Activated CD4-positive, alpha-beta T cell treated with anti-CD3 and anti-CD28 coated beads, Interleukin-2, Interleukin-4, amounts not matched to agents 100 ng/mL and 50 ng/mL, durations not matched to agents 16 hours and 8 hours (primary cell): ENCODE results near the gene MARCKSL1.
"Not testable (repeated sequence)": the region's sequence is repeated elsewhere in the genome, so short reads cannot be mapped to it uniquely, and the experiment has no call there.

Experiments
- DNase-seq: peaks from one replicate; pipeline ENCODE4 v3.0.0-alpha.2; 2020; ENCODE audit warnings: low spot score

The MARCKSL1 gene

DNA sequence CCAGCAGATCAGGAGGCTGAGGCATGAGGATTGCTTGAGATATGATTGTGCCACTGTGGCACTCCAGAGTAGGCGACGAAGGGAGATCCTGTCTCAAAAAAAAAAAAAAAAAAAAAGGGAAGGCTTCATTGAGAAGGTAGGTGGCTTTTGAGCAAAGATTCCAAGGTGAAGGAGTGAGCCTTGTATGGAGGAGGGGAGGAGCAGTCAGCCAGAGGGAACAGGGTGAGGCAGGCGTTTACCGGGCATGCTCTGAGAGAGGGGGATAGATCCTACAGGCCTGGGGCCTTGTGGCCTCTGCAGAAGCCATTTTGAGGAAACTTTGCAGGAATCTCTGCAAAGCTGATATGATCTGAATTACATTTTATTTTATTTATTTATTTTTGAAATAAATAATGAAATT lies 49.3 kb downstream of the MARCKSL1 start:
- no peak for DNase-seq

DNA sequence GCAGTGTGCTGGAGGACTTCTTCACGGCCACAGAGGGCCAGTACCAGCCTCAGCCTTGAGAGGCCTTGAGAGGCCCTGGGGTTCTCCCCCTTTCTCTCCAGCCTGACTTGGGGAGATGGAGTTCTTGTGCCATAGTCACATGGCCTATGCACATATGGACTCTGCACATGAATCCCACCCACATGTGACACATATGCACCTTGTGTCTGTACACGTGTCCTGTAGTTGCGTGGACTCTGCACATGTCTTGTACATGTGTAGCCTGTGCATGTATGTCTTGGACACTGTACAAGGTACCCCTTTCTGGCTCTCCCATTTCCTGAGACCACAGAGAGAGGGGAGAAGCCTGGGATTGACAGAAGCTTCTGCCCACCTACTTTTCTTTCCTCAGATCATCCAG lies 50.4 kb downstream of the MARCKSL1 start:
- no peak for DNase-seq

- DNase-seq = not testable (repeated sequence)
Observed at GRCh38 chr1:32284777-32285176, 51.3 kb downstream of the MARCKSL1 start.
